ENCODE data around the gene RAB24. TPM values are rescaled to one million over a fixed set of nuclear protein-coding genes. Genes with fewer than 3 reads are reported as not detected.

The RAB24 gene
- total RNA-seq, 1 donor from 2014 or later, result 31.7 TPM

- Histone ChIP-seq H3K27ac (ENCODE audit: low read depth, low read length) (no peak overlapping the region), H3K4me3 (ENCODE audit: insufficient read depth, low read depth, low read length) (no peak overlapping the region), H3K79me2 (ENCODE audit: insufficient read depth, low read length) (peaks cover 24% of the 10 kb centered on the region), H3K4me2 (ENCODE audit: low read length) (no peak overlapping the region), H4K20me1 (ENCODE audit: insufficient read depth, low read length) (peaks cover 65% of the 10 kb centered on the region), H3K36me3 (ENCODE audit: insufficient read depth, low read length) (peaks cover 14% of the 10 kb centered on the region), H2AFZ (ENCODE audit: low read depth, low read length) (no peak overlapping the region), H3K27me3 (ENCODE audit: insufficient read depth, low read length) (no peaks in the 10 kb centered on the region), H3K4me1 (ENCODE audit: insufficient read depth, low read length) (no peaks in the 10 kb centered on the region), H3K9me3 (ENCODE audit: insufficient read depth, low read depth, low read length) (no peaks in the 10 kb centered on the region), H3K9ac (ENCODE audit: low read length) (no peak overlapping the region)
- Mint-ChIP-seq H3K27ac (ENCODE audit: unreplicated experiment) (no peak overlapping the region), H3K4me1 (ENCODE audit: low read depth, unreplicated experiment) (no peaks in the 10 kb centered on the region), H3K27me3 (ENCODE audit: low read depth, unreplicated experiment) (no peaks in the 10 kb centered on the region), H3K4me3 (ENCODE audit: unreplicated experiment) (no peak overlapping the region), H3K9me3 (ENCODE audit: unreplicated experiment) (no peaks in the 10 kb centered on the region), H3K36me3 (ENCODE audit: low read depth, unreplicated experiment) (peaks cover 18% of the 10 kb centered on the region)
- TF ChIP-seq CTCF (IDR thresholded peaks at IDR 0.05; ENCODE audit: insufficient read depth, low read depth, low read length) (no peak), EZH2 (IDR thresholded peaks at IDR 0.05; ENCODE audit: insufficient read depth, low read length) (no peak)
- DNase-seq (ENCODE audit: low read depth) (no peak), FAIRE-seq (no peak)
These were observed 31.5 kb upstream of the RAB24 start for GRCh38 chr5:177334781-177335700.

GRCh38 chr5:177334155-177334551, 30.6 kb upstream of the RAB24 start:
- no peak overlapping the region for H2AFZ ChIP-seq (ENCODE audit: low read depth, low read length)

More at GRCh38 chr5:177334155-177334551, 30.6 kb upstream of the RAB24 start:
- H3K9ac ChIP-seq (ENCODE audit: low read length), result no peak overlapping the region
- no peaks in the 10 kb centered on the region for H3K9me3 ChIP-seq (ENCODE audit: insufficient read depth, low read depth, low read length)
- Mint-ChIP-seq H3K4me3 (ENCODE audit: unreplicated experiment) (no peak overlapping the region), H3K4me1 (ENCODE audit: low read depth, unreplicated experiment) (no peaks in the 10 kb centered on the region), H3K27me3 (ENCODE audit: low read depth, unreplicated experiment) (no peaks in the 10 kb centered on the region), H3K9me3 (ENCODE audit: unreplicated experiment) (no peaks in the 10 kb centered on the region), H3K36me3 (ENCODE audit: low read depth, unreplicated experiment) (peaks cover 23% of the 10 kb centered on the region), H3K27ac (ENCODE audit: unreplicated experiment) (no peak overlapping the region)
- FAIRE-seq (no peak), DNase-seq (ENCODE audit: low read depth) (no peak)
- H3K4me2 ChIP-seq (ENCODE audit: low read length), result no peak overlapping the region
- H3K27me3 ChIP-seq (ENCODE audit: insufficient read depth, low read length), result no peaks in the 10 kb centered on the region
- peaks cover 15% of the 10 kb centered on the region for H3K79me2 ChIP-seq (ENCODE audit: insufficient read depth, low read length)
- H3K27ac ChIP-seq (ENCODE audit: low read depth, low read length), result no peak overlapping the region
- H3K4me3 ChIP-seq (ENCODE audit: insufficient read depth, low read depth, low read length), result no peak overlapping the region
- H3K36me3 ChIP-seq (ENCODE audit: insufficient read depth, low read length), result peaks cover 14% of the 10 kb centered on the region
- H3K4me1 ChIP-seq (ENCODE audit: insufficient read depth, low read length), result no peaks in the 10 kb centered on the region
- H4K20me1 ChIP-seq (ENCODE audit: insufficient read depth, low read length), result peaks cover 57% of the 10 kb centered on the region
- TF ChIP-seq CTCF (IDR thresholded peaks at IDR 0.05; ENCODE audit: insufficient read depth, low read depth, low read length), result no peak
- TF ChIP-seq EZH2 (IDR thresholded peaks at IDR 0.05; ENCODE audit: insufficient read depth, low read length), result no peak

Measured in astrocyte (in vitro differentiated cells and primary cell).